DND-41 (cell line): ENCODE measurements around the gene FOXN3.
A peak's percentile ranks its signal among the peaks of the same experiment; 100 is the strongest.

Experiments used
- ATAC-seq: fragments of 200-7000 bp; cut with Tn5 transposase; 3 replicates; pipeline ENCODE4 v1.9.1; 2021; ENCODE audit warnings: low read depth; ENCODE audit not compliant: insufficient read depth
- DNase-seq: peaks from one replicate; pipeline ENCODE4 v3.0.0-alpha.2; 2020
- H2AFZ ChIP-seq: 2 replicates; pipeline ENCODE4 v1.6.0; 2012; ENCODE audit warnings: low read depth, low read length
- H3K27ac ChIP-seq: 2 replicates; pipeline ENCODE4 v1.5.1; 2012; ENCODE audit warnings: low read length, inconsistent platforms
- H3K27me3 ChIP-seq: fragments of 200-600 bp; sonication (generic); 2 replicates; pipeline ENCODE4 v1.6.0; 2012; ENCODE audit warnings: low read length, mild to moderate bottlenecking, inconsistent platforms; ENCODE audit not compliant: insufficient read depth, poor library complexity
- H3K36me3 ChIP-seq: 2 replicates; pipeline ENCODE4 v1.5.1; 2012; ENCODE audit warnings: low read length, inconsistent platforms; ENCODE audit not compliant: insufficient read depth
- H3K4me1 ChIP-seq: 2 replicates; pipeline ENCODE4 v1.5.1; 2012; ENCODE audit warnings: mild to moderate bottlenecking, low read length; ENCODE audit not compliant: insufficient read depth
- H3K4me2 ChIP-seq: 2 replicates; pipeline ENCODE4 v1.6.0; 2012; ENCODE audit warnings: mild to moderate bottlenecking, moderate library complexity, low read length, inconsistent platforms; ENCODE audit not compliant: insufficient read depth
- H3K4me3 ChIP-seq, 2 experiments: fragments of 200-600 bp in 1 of 2; shearing (Covaris generic) in 1 of 2; 2 replicates each; pipeline ENCODE4 v1.5.1; 2012 to 2016; ENCODE audit warnings: inconsistent platforms in 2 of 2, low read length in 2 of 2, mild to moderate bottlenecking in 2 of 2, low read depth in 1 of 2, moderate library complexity in 1 of 2
- H3K79me2 ChIP-seq: 2 replicates; pipeline ENCODE4 v1.6.0; 2012; ENCODE audit warnings: low read length, inconsistent platforms; ENCODE audit not compliant: insufficient read depth
- H3K9ac ChIP-seq: 2 replicates; pipeline ENCODE4 v1.6.0; 2012; ENCODE audit warnings: low read depth, mild to moderate bottlenecking, inconsistent platforms, low read length, moderate library complexity
- H3K9me3 ChIP-seq: 2 replicates; pipeline ENCODE4 v1.5.1; 2012; ENCODE audit warnings: low read length, moderate library complexity, mild to moderate bottlenecking, inconsistent platforms; ENCODE audit not compliant: insufficient read depth, severe bottlenecking
- H4K20me1 ChIP-seq: 2 replicates; pipeline ENCODE4 v1.6.0; 2012; ENCODE audit warnings: low read length; ENCODE audit not compliant: insufficient read depth
- CTCF ChIP-seq: IDR thresholded peaks from 2 replicates; pipeline ENCODE4 v1.5.1; 2012; ENCODE audit warnings: borderline replicate concordance, low read length, moderate library complexity, mild to moderate bottlenecking; ENCODE audit not compliant: poor library complexity, severe bottlenecking; ENCODE audit errors: extremely low read depth
- EZH2 ChIP-seq: IDR thresholded peaks from 3 replicates; pipeline ENCODE4 v1.6.1; 2012; ENCODE audit warnings: borderline replicate concordance, low read depth, mild to moderate bottlenecking, moderate library complexity, low read length, inconsistent platforms; ENCODE audit not compliant: severe bottlenecking

The FOXN3 gene

GRCh38 chr14:89315493-89316470 lies 101.3 kb downstream of the FOXN3 start:
- peaks cover 29% of the 10 kb centered on the region for H3K36me3 ChIP-seq
- H3K27me3 ChIP-seq: no peaks in the 10 kb centered on the region
- peaks cover 39% of the 10 kb centered on the region for H4K20me1 ChIP-seq
- no peaks in the 10 kb centered on the region for H3K4me1 ChIP-seq
- H3K9ac ChIP-seq: no peak overlapping the region
- H3K27ac ChIP-seq: no peak overlapping the region
- ATAC-seq (no peak), DNase-seq (no peak)
- TF ChIP-seq EZH2: no peak
- TF ChIP-seq CTCF: no peak
- H3K9me3 ChIP-seq: peaks cover 4% of the 10 kb centered on the region
- H3K79me2 ChIP-seq: peaks cover 87% of the 10 kb centered on the region
- H3K4me2 ChIP-seq: no peak overlapping the region
- H2AFZ ChIP-seq: no peak overlapping the region
- H3K4me3 ChIP-seq: no peak overlapping the region

GRCh38 chr14:89314274-89314673 lies 102.8 kb downstream of the FOXN3 start:
- TF ChIP-seq CTCF (no peak), EZH2 (no peak)
- Histone ChIP-seq H3K9ac (no peak overlapping the region), H3K4me3 (no peak overlapping the region), H3K27me3 (no peaks in the 10 kb centered on the region), H3K36me3 (peaks cover 28% of the 10 kb centered on the region), H2AFZ (no peak overlapping the region), H3K79me2 (peaks cover 86% of the 10 kb centered on the region), H3K27ac (no peak overlapping the region), H3K9me3 (no peaks in the 10 kb centered on the region), H4K20me1 (peaks cover 46% of the 10 kb centered on the region), H3K4me1 (no peaks in the 10 kb centered on the region), H3K4me2 (no peak overlapping the region)
- DNase-seq (no peak), ATAC-seq (no peak)

- DNase-seq (no peak), ATAC-seq (no peak)
- peaks cover 25% of the 10 kb centered on the region for H3K36me3 ChIP-seq
- H3K4me1 ChIP-seq: no peaks in the 10 kb centered on the region
- no peak overlapping the region for H3K9ac ChIP-seq
- H3K4me2 ChIP-seq: no peak overlapping the region
- peaks cover 88% of the 10 kb centered on the region for H3K79me2 ChIP-seq
- no peak overlapping the region for H3K4me3 ChIP-seq
- no peaks in the 10 kb centered on the region for H3K9me3 ChIP-seq
- no peaks in the 10 kb centered on the region for H3K27me3 ChIP-seq
- 0 out of 2 replicates have a peak overlapping the region, but pooled peaks have one; percentile 18 for H3K27ac ChIP-seq
- TF ChIP-seq CTCF: no peak
- no peak for TF ChIP-seq EZH2
- no peak overlapping the region for H2AFZ ChIP-seq
- peaks cover 45% of the 10 kb centered on the region for H4K20me1 ChIP-seq
Observed at GRCh38 chr14:89312932-89313331, 104.1 kb downstream of the FOXN3 start.
